PC-9 (cell line): ENCODE measurements around the gene APBA3.

ENCODE experiments used
- CTCF ChIP-seq: fragments of 200-600 bp; sonication (generic); conservative IDR thresholded peaks from 2 replicates; pipeline ENCODE4 v1.6.1; 2017; ENCODE audit warnings: mixed run types, antibody characterized with exemption, mild to moderate bottlenecking, moderate library complexity
- EZH2 ChIP-seq: fragments of 200-600 bp; sonication (generic); IDR thresholded peaks from 2 replicates; pipeline ENCODE4 v1.8.0; 2017; ENCODE audit warnings: antibody characterized with exemption, low read depth

GRCh38 chr19:3790941-3791340, 29.4 kb upstream of the APBA3 start:
- TF ChIP-seq CTCF (no peak), EZH2 (no peak)
